ENCODE measurements around the gene SYNDIG1.

SYNDIG1 gene

GRCh38 chr20:24627926-24628325 is 158.5 kb downstream of the SYNDIG1 start:
- no peak overlapping the region for H3K4me3 ChIP-seq (ENCODE audit: low read depth, low read length)
- DNase-seq (ENCODE audit: low read depth), result no peak
- TF ChIP-seq, protein P1, sequence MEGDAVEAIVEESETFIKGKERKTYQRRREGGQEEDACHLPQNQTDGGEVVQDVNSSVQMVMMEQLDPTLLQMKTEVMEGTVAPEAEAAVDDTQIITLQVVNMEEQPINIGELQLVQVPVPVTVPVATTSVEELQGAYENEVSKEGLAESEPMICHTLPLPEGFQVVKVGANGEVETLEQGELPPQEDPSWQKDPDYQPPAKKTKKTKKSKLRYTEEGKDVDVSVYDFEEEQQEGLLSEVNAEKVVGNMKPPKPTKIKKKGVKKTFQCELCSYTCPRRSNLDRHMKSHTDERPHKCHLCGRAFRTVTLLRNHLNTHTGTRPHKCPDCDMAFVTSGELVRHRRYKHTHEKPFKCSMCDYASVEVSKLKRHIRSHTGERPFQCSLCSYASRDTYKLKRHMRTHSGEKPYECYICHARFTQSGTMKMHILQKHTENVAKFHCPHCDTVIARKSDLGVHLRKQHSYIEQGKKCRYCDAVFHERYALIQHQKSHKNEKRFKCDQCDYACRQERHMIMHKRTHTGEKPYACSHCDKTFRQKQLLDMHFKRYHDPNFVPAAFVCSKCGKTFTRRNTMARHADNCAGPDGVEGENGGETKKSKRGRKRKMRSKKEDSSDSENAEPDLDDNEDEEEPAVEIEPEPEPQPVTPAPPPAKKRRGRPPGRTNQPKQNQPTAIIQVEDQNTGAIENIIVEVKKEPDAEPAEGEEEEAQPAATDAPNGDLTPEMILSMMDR (conservative IDR thresholded peaks at IDR 0.05; ENCODE audit: low read depth, low read length), result no peak

- no peak for DNase-seq (ENCODE audit: low read depth)
- no peak overlapping the region for H3K4me3 ChIP-seq (ENCODE audit: low read depth, low read length)
- TF ChIP-seq, protein P1 (conservative IDR thresholded peaks at IDR 0.05; ENCODE audit: low read depth, low read length), result no peak
Observed at GRCh38 chr20:24628985-24629384, 159.6 kb downstream of the SYNDIG1 start.

DNA sequence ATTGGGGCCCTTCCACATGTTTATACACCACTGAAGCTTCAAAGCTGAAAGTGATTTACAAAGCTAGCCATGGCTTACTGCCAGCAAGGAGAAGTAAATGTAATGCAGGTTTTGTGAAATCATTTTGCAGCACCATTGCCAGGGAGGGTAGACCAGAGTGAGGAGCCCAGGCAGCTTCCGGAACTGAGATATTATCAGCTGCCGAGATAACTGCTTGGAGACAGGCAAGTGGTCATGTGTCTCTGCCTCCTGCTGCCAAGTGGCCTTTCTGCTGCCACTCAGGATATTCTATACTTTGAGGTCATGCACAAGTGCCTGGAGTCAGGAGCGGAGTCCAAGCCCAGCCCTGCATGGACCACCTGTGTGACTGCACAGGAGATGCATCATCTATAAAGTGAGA is 160.2 kb downstream of the SYNDIG1 start:
- no peak overlapping the region for H3K4me3 ChIP-seq (ENCODE audit: low read depth, low read length)
- peak; percentile 65 for DNase-seq (ENCODE audit: low read depth)
- TF ChIP-seq, protein P1 (conservative IDR thresholded peaks at IDR 0.05; ENCODE audit: low read depth, low read length), result no peak

DNA sequence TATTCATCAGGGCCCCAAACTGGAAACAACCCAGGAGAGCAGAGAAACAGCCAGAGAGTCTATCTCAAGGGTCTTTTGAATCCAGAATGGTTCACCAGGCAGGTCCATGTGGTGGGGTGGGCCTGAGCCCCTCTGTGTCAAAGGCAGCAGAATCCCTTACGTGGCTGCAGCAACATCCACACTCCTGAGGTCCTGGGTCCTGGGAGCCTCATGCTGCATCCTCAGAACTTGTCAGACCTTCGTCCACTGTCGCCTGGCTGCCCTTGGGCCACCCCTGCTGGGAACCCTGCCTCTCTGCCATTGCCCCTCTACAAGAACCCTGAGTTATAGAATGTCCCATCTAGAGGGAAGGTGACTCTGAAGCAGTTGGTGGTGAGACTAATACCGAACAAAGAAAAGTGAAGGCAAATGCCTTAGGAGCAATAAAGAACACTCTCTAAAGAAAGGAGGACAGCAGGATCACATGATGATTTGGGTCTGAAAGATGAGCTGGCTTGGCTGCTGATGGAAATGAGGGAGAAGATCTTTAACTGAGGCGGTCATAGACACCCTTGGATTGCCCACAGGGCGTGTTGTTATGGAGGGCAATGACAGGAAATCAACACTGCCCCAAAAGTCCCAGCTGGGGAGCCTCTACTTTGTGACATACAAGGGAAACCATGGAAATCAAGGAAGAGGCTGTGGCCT is 161.2 kb downstream of the SYNDIG1 start:
- TF ChIP-seq, protein P1 (conservative IDR thresholded peaks at IDR 0.05; ENCODE audit: low read depth, low read length), result no peak
- no peak for DNase-seq (ENCODE audit: low read depth)
- H3K4me3 ChIP-seq (ENCODE audit: low read depth, low read length), result no peak overlapping the region

GRCh38 chr20:24631173-24631505 is 161.7 kb downstream of the SYNDIG1 start:
- no peak overlapping the region for H3K4me3 ChIP-seq (ENCODE audit: low read depth, low read length)
- no peak for DNase-seq (ENCODE audit: low read depth)
- TF ChIP-seq, protein P1 (conservative IDR thresholded peaks at IDR 0.05; ENCODE audit: low read depth, low read length), result no peak

GRCh38 chr20:24632581-24632980 is 163.2 kb downstream of the SYNDIG1 start:
- DNase-seq (ENCODE audit: low read depth), result no peak
- H3K4me3 ChIP-seq (ENCODE audit: low read depth, low read length), result no peak overlapping the region
- TF ChIP-seq, protein P1 (conservative IDR thresholded peaks at IDR 0.05; ENCODE audit: low read depth, low read length), result no peak

DNA sequence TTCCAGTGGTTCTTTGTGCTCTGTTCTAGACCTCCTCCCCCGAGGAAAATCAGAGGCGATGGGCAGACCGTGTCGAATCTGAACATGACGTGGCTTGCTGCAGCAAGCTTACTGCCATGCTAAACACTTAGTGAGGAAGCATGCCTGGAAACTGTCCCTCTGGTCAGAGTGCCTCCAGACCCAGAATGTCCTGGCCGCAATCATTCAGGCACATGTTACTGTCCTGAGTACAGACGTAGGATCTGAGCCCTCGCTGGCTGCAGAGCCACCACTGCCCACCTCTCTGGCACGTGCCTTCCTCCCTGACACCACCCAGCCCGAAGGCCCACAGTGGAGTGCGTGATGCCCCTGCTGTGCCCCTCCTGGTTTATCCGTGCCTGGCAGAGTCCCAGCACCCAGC is 163.6 kb downstream of the SYNDIG1 start:
- no peak overlapping the region for H3K4me3 ChIP-seq (ENCODE audit: low read depth, low read length)
- DNase-seq (ENCODE audit: low read depth), result no peak
- TF ChIP-seq, protein P1 (conservative IDR thresholded peaks at IDR 0.05; ENCODE audit: low read depth, low read length), result no peak

Data from choroid plexus epithelial cell (primary cell).